GM23338 (cell line): ENCODE results near the gene TSR3. TPM values are rescaled to one million over a fixed set of nuclear protein-coding genes. Genes with fewer than 3 reads are reported as not detected.
A peak's percentile ranks its signal among the peaks of the same experiment; 100 is the strongest.

Source experiments
- ATAC-seq: fragments of 200-7000 bp; cut with Tn5 transposase; 3 replicates; pipeline ENCODE4 v1.9.1; 2020
- DNase-seq: peaks from one replicate; pipeline ENCODE4 v3.0.0-alpha.2; 2015; ENCODE audit warnings: low spot score
- H2AFZ ChIP-seq: fragments of 200-600 bp; sonication (generic); 2 replicates; pipeline ENCODE4 v1.8.0; 2016; ENCODE audit warnings: antibody characterized with exemption, mild to moderate bottlenecking, moderate library complexity
- H3F3A ChIP-seq: fragments of 200-600 bp; sonication (generic); replicated peaks from 2 replicates; pipeline ENCODE4 v1.8.0; 2017; ENCODE audit warnings: antibody characterized with exemption, mixed run types, low read depth
- H3K27ac ChIP-seq: fragments of 200-600 bp; sonication (generic); 2 replicates; pipeline ENCODE4 v1.6.1; 2016; ENCODE audit warnings: low read depth
- H3K27me3 ChIP-seq: fragments of 200-600 bp; sonication (generic); 2 replicates; pipeline ENCODE4 v1.8.0; 2016; ENCODE audit warnings: mild to moderate bottlenecking, mixed run types, moderate library complexity; ENCODE audit not compliant: insufficient read depth
- H3K36me3 ChIP-seq: fragments of 200-600 bp; sonication (generic); 2 replicates; pipeline ENCODE4 v1.8.0; 2016; ENCODE audit warnings: mild to moderate bottlenecking; ENCODE audit not compliant: insufficient read depth
- H3K4me1 ChIP-seq: fragments of 200-600 bp; sonication (generic); 2 replicates; pipeline ENCODE4 v1.8.0; 2016; ENCODE audit warnings: mild to moderate bottlenecking, moderate library complexity; ENCODE audit not compliant: insufficient read depth
- H3K4me2 ChIP-seq: fragments of 200-600 bp; sonication (generic); 2 replicates; pipeline ENCODE4 v1.7.1; 2017; ENCODE audit warnings: mixed run types
- H3K4me3 ChIP-seq: fragments of 200-600 bp; sonication (generic); 2 replicates; pipeline ENCODE4 v1.6.1; 2016; ENCODE audit warnings: mixed run types
- H3K79me2 ChIP-seq: fragments of 200-600 bp; sonication (generic); replicated peaks from 2 replicates; pipeline ENCODE4 v1.8.0; 2017; ENCODE audit warnings: mild to moderate bottlenecking; ENCODE audit not compliant: insufficient read depth
- H3K9me2 ChIP-seq: fragments of 200-600 bp; sonication (generic); 2 replicates; pipeline ENCODE4 v1.8.0; 2017; ENCODE audit not compliant: insufficient read depth
- H4K20me1 ChIP-seq: fragments of 200-600 bp; sonication (generic); replicated peaks from 2 replicates; pipeline ENCODE4 v1.8.0; 2017; ENCODE audit warnings: mild to moderate bottlenecking; ENCODE audit not compliant: insufficient read depth
- H3K27ac Mint-ChIP-seq: 2 replicates; pipeline ENCODE4 v1.8.0; 2020; ENCODE audit warnings: inconsistent platforms, mild to moderate bottlenecking, moderate library complexity, mixed read lengths
- H3K27me3 Mint-ChIP-seq: 3 replicates; pipeline ENCODE4 v1.8.0; 2022; ENCODE audit warnings: low read depth, mild to moderate bottlenecking, moderate library complexity, mixed read lengths, inconsistent platforms; ENCODE audit not compliant: insufficient read depth, poor library complexity
- H3K36me3 Mint-ChIP-seq: 3 replicates; pipeline ENCODE4 v1.8.0; 2021; ENCODE audit warnings: low read depth, mild to moderate bottlenecking, inconsistent platforms, moderate library complexity, mixed read lengths
- H3K4me1 Mint-ChIP-seq: 3 replicates; pipeline ENCODE4 v1.8.0; 2020; ENCODE audit warnings: mild to moderate bottlenecking, inconsistent platforms, mixed read lengths
- H3K4me3 Mint-ChIP-seq: 3 replicates; pipeline ENCODE4 v1.8.0; 2021; ENCODE audit warnings: moderate library complexity, mild to moderate bottlenecking, inconsistent platforms, mixed read lengths
- H3K9me3 Mint-ChIP-seq: 3 replicates; pipeline ENCODE4 v1.8.0; 2020; ENCODE audit warnings: moderate library complexity, mild to moderate bottlenecking, inconsistent platforms, mixed read lengths
- ETS1 ChIP-seq: IDR thresholded peaks from 2 replicates; pipeline ENCODE4 v1.6.1; 2016; ENCODE audit warnings: antibody characterized with exemption
- EZH2 ChIP-seq: fragments of 200-600 bp; sonication (generic); IDR thresholded peaks from one replicate; pipeline ENCODE4 v1.8.0; 2017; ENCODE audit warnings: antibody characterized with exemption, mild to moderate bottlenecking, low read depth; ENCODE audit not compliant: unreplicated experiment
- EZH2phosphoT487 ChIP-seq: fragments of 200-600 bp; sonication (generic); IDR thresholded peaks from one replicate; pipeline ENCODE4 v1.8.1; 2018; ENCODE audit warnings: antibody characterized with exemption; ENCODE audit not compliant: unreplicated experiment
- JUNB ChIP-seq: IDR thresholded peaks from one replicate; pipeline ENCODE4 v1.6.1; 2016; ENCODE audit warnings: antibody characterized with exemption; ENCODE audit not compliant: unreplicated experiment
- NANOG ChIP-seq: IDR thresholded peaks from 2 replicates; pipeline ENCODE4 v1.6.1; 2016; ENCODE audit warnings: antibody characterized with exemption, borderline replicate concordance
- polyA plus RNA-seq: library from polyadenylated mRNA; unstranded; fragments of >200 nt; fragmentation: Nextera tagmentation; extraction: Ambion mirVana; gene quantifications from 2 replicates; pipeline ENCODE4 v1.2.1, GENCODE V29; 2016
- total RNA-seq: library from RNA; depleted of rRNA; stranded (reverse); fragments of >200 nt; shearing (Covaris generic); gene quantifications from 2 replicates; pipeline ENCODE4 v1.2.3, GENCODE V29; 2014

The TSR3 gene
- total and polyA plus RNA-seq, 2 experiments from 2014 or later = 58.5 to 97.3 TPM

- Mint-ChIP-seq H3K36me3 (peaks cover 87% of the 10 kb centered on the region), H3K4me3 (no peak overlapping the region), H3K4me1 (no peaks in the 10 kb centered on the region), H3K9me3 (no peaks in the 10 kb centered on the region), H3K27ac (no peak overlapping the region), H3K27me3 (peaks cover 18% of the 10 kb centered on the region)
- peaks cover 29% of the 10 kb centered on the region for H4K20me1 ChIP-seq
- peaks cover 40% of the 10 kb centered on the region for H3K36me3 ChIP-seq
- ATAC-seq = no peak
- no peaks in the 10 kb centered on the region for H3K4me1 ChIP-seq
- H3K79me2 ChIP-seq = peaks cover 69% of the 10 kb centered on the region
- no peak for TF ChIP-seq EZH2phosphoT487
- no peak for TF ChIP-seq JUNB
- TF ChIP-seq NANOG = no peak
- TF ChIP-seq ETS1 = no peak
- no peaks in the 10 kb centered on the region for H3K27me3 ChIP-seq
- 0 out of 2 replicates have a peak, but pooled peaks cover 7% of the 10 kb centered on the region for H3F3A ChIP-seq
- H3K4me2 ChIP-seq = no peak overlapping the region
- DNase-seq = no peak
- H2AFZ ChIP-seq = no peak overlapping the region
- H3K4me3 ChIP-seq = no peak overlapping the region
- no peaks in the 10 kb centered on the region for H3K9me2 ChIP-seq
- no peak overlapping the region for H3K27ac ChIP-seq
Observed at GRCh38 chr16:1317479-1318267, 34.0 kb downstream of the TSR3 start.

GRCh38 chr16:1316033-1316405 is 35.7 kb downstream of the TSR3 start:
- peaks cover 45% of the 10 kb centered on the region for H4K20me1 ChIP-seq
- H2AFZ ChIP-seq = no peak overlapping the region
- Mint-ChIP-seq H3K4me3 (no peak overlapping the region), H3K36me3 (peaks cover 74% of the 10 kb centered on the region), H3K4me1 (peaks cover 3% of the 10 kb centered on the region; the same call in 1 of the 3 replicates), H3K27ac (no peak overlapping the region), H3K27me3 (peaks cover 15% of the 10 kb centered on the region), H3K9me3 (no peaks in the 10 kb centered on the region)
- H3K79me2 ChIP-seq = peaks cover 85% of the 10 kb centered on the region
- 0 out of 2 replicates have a peak overlapping the region, but pooled peaks have one; percentile 39 for H3K27ac ChIP-seq
- DNase-seq (no peak), ATAC-seq (no peak)
- no peak overlapping the region for H3K4me3 ChIP-seq
- H3K36me3 ChIP-seq = peaks cover 40% of the 10 kb centered on the region
- H3F3A ChIP-seq = 0 out of 2 replicates have a peak, but pooled peaks cover 7% of the 10 kb centered on the region
- peaks cover 5% of the 10 kb centered on the region; the same call in 1 of the 2 replicates for H3K4me1 ChIP-seq
- H3K27me3 ChIP-seq = no peaks in the 10 kb centered on the region
- no peak for TF ChIP-seq EZH2phosphoT487
- no peaks in the 10 kb centered on the region for H3K9me2 ChIP-seq
- H3K4me2 ChIP-seq = no peak overlapping the region

- Histone ChIP-seq H3K4me1 (peaks cover 7% of the 10 kb centered on the region; the same call in 1 of the 2 replicates), H3K79me2 (peaks cover 92% of the 10 kb centered on the region), H3K36me3 (peaks cover 37% of the 10 kb centered on the region), H2AFZ (no peak overlapping the region), H4K20me1 (peaks cover 52% of the 10 kb centered on the region), H3K4me3 (no peak overlapping the region), H3K27me3 (no peaks in the 10 kb centered on the region), H3K27ac (no peak overlapping the region), H3K9me2 (no peaks in the 10 kb centered on the region), H3F3A (0 out of 2 replicates have a peak, but pooled peaks cover 7% of the 10 kb centered on the region), H3K4me2 (no peak overlapping the region)
- no peak for ATAC-seq
- Mint-ChIP-seq H3K27me3 (peaks cover 18% of the 10 kb centered on the region), H3K36me3 (peaks cover 75% of the 10 kb centered on the region), H3K4me1 (peaks cover 4% of the 10 kb centered on the region; the same call in 2 of the 3 replicates), H3K4me3 (no peak overlapping the region), H3K9me3 (no peaks in the 10 kb centered on the region; the same call in 2 of the 3 replicates), H3K27ac (no peak overlapping the region)
- no peak for DNase-seq
- TF ChIP-seq NANOG (no peak), EZH2 (no peak)
Observed at GRCh38 chr16:1315081-1316032, 36.3 kb downstream of the TSR3 start.
